Adrenal gland (tissue), 12 donors: ENCODE measurements around the gene IL18R1. TPM values are rescaled to one million over a fixed set of nuclear protein-coding genes. Genes with fewer than 3 reads are reported as not detected.

ENCODE experiments used
- DNase-seq, 7 donors: peaks; one replicate each; pipeline ENCODE4 v3.0.0-alpha.2; 2019 to 2020
- H3K27ac ChIP-seq, 5 donors: fragments of 200-600 bp; sonication (generic) in 4 of 5; 1 replicate in 3 of 5; 2 replicates in 2 of 5; pipeline versions ENCODE4 v1.5.1 to v1.8.0; 2016 to 2020; ENCODE audit warnings: mild to moderate bottlenecking in 1 of 5
- H3K27me3 ChIP-seq: fragments of 200-600 bp; 2 replicates; pipeline ENCODE4 v1.8.0; 2021
- H3K36me3 ChIP-seq, 2 donors: fragments of 200-600 bp; replicated peaks in 1 of 2; 1 replicate in 1 of 2; 2 replicates in 1 of 2; pipeline versions ENCODE4 v1.5.1 to v1.8.0; 2018 to 2022
- H3K4me1 ChIP-seq, 2 donors: fragments of 200-600 bp; replicated peaks in 1 of 2; 1 replicate in 1 of 2; 2 replicates in 1 of 2; pipeline versions ENCODE4 v1.5.1 to v1.8.0; 2018 to 2021
- H3K4me3 ChIP-seq, 4 donors: fragments of 200-600 bp; sonication (generic) in 3 of 4; one replicate each; pipeline ENCODE4 v1.5.1; 2016 to 2018
- H3K9me3 ChIP-seq, 3 donors: fragments of 200-600 bp; sonication (generic) in 1 of 3; replicated peaks in 1 of 3; 1 replicate in 2 of 3; 2 replicates in 1 of 3; pipeline versions ENCODE4 v1.5.1 to v1.8.0; 2016 to 2021
- POLR2A ChIP-seq, 2 donors: fragments of 450-650 bp; IDR thresholded peaks; one replicate each; pipeline ENCODE4 v1.6.1; 2017; ENCODE audit warnings: antibody characterized with exemption in 2 of 2, mild to moderate bottlenecking in 2 of 2, moderate library complexity in 1 of 2
- WGBS, 4 donors: extraction: QIAGEN DNeasy Blood & Tissue Kit in 2 of 4; methylation state at CpG; one replicate each; pipeline versions ENCODE4 v1.1.5 to v1.1.7; 2013 to 2017; 5-methylcytosine and 5-hydroxymethylcytosine counted together
- intact Hi-C, 2 donors: fragments of 100-400 bp; cut with DNase I; formaldehyde crosslinking; loops; one replicate each; pipeline versions ENCODE4 v1.14.1 to v1.15.0; 2022 to 2023
- polyA plus RNA-seq, 3 donors: library from polyadenylated mRNA; stranded (reverse); fragments of 200-250 nt in 2 of 3; fragments of 350-450 nt in 1 of 3; fragmentation: Illumina TruSeq in 1 of 3; extraction: RNeasy Lipid Tissue Mini Kit (QIAGEN cat#74804) in 1 of 3; gene quantifications; one replicate each; pipeline ENCODE4 v1.2.3, GENCODE V29; 2013 to 2014
- total RNA-seq, 9 donors: library from RNA; depleted of rRNA in 4 of 9; stranded (reverse); fragments of >200 nt in 4 of 9; fragments of 120-200 nt in 1 of 9; fragmentation: NEBNext Ultra II Directional in 1 of 9; extraction: Animal tissue kit (Norgen Biotek cat#: 25700) in 1 of 9; gene quantifications; one replicate each; pipeline versions ENCODE4 v1.1.0 to v1.2.4, GENCODE V29; 2013 to 2023
- TF ChIP-seq, protein P1 (sequence below), 6 experiments: fragments of 450-650 bp in 4 of 6; fragments of 200-600 bp in 2 of 6; sonication (generic) in 1 of 6; IDR thresholded peaks; 1 replicate in 5 of 6; 2 replicates in 1 of 6; pipeline versions ENCODE4 v1.5.1 to v1.8.0; 2016 to 2021; ENCODE audit warnings: antibody characterized with exemption in 6 of 6, mild to moderate bottlenecking in 2 of 6, moderate library complexity in 1 of 6
- donor health status: healthy with polysubstance abuse.
- donor health status: Bipolar disorder and iron deficiency.
- donor health status: DM: yes; HTN: yes; CAD: no.
- donor health status: DM: no; HTN: no; CAD: no.
- donor health status: DM: no; HTN: no; CAD: no.
- donor health status: DM: yes; HTN: yes; CAD: no.

Gene IL18R1
- total and polyA plus RNA-seq, 12 donors, result 1.2 to 5.5 (median 3.9) TPM

- Histone ChIP-seq H3K27me3 (no peaks in the 10 kb centered on the region), H3K9me3 (no peaks in the 10 kb centered on the region), H3K4me1 (no peaks in the 10 kb centered on the region), H3K27ac (no peak overlapping the region), H3K4me3 (no peak overlapping the region), H3K36me3 (no peaks in the 10 kb centered on the region)
- WGBS, 4 donors, result 81 to 91% (median 88%) methylated on average over 2 of the region's 2 CpGs
- intact Hi-C loops, result no loop called here
- no peak for DNase-seq
- TF ChIP-seq, protein P1, sequence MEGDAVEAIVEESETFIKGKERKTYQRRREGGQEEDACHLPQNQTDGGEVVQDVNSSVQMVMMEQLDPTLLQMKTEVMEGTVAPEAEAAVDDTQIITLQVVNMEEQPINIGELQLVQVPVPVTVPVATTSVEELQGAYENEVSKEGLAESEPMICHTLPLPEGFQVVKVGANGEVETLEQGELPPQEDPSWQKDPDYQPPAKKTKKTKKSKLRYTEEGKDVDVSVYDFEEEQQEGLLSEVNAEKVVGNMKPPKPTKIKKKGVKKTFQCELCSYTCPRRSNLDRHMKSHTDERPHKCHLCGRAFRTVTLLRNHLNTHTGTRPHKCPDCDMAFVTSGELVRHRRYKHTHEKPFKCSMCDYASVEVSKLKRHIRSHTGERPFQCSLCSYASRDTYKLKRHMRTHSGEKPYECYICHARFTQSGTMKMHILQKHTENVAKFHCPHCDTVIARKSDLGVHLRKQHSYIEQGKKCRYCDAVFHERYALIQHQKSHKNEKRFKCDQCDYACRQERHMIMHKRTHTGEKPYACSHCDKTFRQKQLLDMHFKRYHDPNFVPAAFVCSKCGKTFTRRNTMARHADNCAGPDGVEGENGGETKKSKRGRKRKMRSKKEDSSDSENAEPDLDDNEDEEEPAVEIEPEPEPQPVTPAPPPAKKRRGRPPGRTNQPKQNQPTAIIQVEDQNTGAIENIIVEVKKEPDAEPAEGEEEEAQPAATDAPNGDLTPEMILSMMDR (IDR thresholded peaks at IDR 0.05), result no peak
- TF ChIP-seq POLR2A (IDR thresholded peaks at IDR 0.05), result no peak
Measured at GRCh38 chr2:102313025-102313424, 42.6 kb upstream of the IL18R1 start.

DNA sequence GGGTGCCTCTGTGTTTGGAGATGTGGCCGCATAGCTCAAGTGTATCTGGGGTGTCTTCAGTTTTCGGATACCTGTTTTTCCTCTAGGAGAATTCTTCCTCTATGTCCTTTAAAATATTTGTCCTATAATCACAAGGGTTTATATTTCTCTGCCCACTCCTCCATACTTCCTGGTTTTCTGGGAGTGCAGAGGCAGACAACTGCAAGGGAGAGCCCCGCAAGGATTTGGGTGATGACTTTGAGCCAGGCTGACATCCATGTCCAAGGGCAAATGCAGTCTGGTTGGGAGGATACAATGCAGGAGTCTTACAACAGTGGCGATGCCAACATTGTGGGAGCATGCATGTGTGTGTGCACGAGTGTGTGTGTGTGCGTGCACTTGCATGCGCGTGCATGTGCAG, 42.1 kb upstream of the IL18R1 start:
- no peaks in the 10 kb centered on the region for H3K9me3 ChIP-seq
- intact Hi-C loops, result no loop called here
- no peaks in the 10 kb centered on the region for H3K4me1 ChIP-seq
- H3K4me3 ChIP-seq, result no peak overlapping the region
- 81 to 95% (median 87%) methylated on average over 8 of the region's 8 CpGs for WGBS, 4 donors
- no peak for TF ChIP-seq POLR2A (IDR thresholded peaks at IDR 0.05)
- H3K27ac ChIP-seq, result no peak overlapping the region
- H3K36me3 ChIP-seq, result no peaks in the 10 kb centered on the region
- no peak for DNase-seq
- H3K27me3 ChIP-seq, result no peaks in the 10 kb centered on the region

GRCh38 chr2:102313950-102314349, 41.6 kb upstream of the IL18R1 start:
- TF ChIP-seq, protein P1 (IDR thresholded peaks at IDR 0.05), result no peak
- TF ChIP-seq POLR2A (IDR thresholded peaks at IDR 0.05), result no peak
- no peak for DNase-seq
- intact Hi-C loops, result no loop called here
- Histone ChIP-seq H3K27me3 (no peaks in the 10 kb centered on the region), H3K4me1 (no peaks in the 10 kb centered on the region), H3K4me3 (no peak overlapping the region), H3K36me3 (no peaks in the 10 kb centered on the region), H3K27ac (no peak overlapping the region), H3K9me3 (no peaks in the 10 kb centered on the region)
- WGBS, 4 donors, result 57 to 82% (median 76%) methylated on average over 3 of the region's 3 CpGs

- Histone ChIP-seq H3K27me3 (no peaks in the 10 kb centered on the region), H3K4me3 (no peak overlapping the region), H3K36me3 (no peaks in the 10 kb centered on the region), H3K9me3 (no peaks in the 10 kb centered on the region), H3K4me1 (no peaks in the 10 kb centered on the region), H3K27ac (no peak overlapping the region)
- TF ChIP-seq, protein P1 (IDR thresholded peaks at IDR 0.05), result no peak
- TF ChIP-seq POLR2A (IDR thresholded peaks at IDR 0.05), result no peak
- no peak for DNase-seq
- intact Hi-C loops, result no loop called here
- WGBS, 4 donors, result 72 to 79% (median 75%) methylated on average over 2 of the region's 2 CpGs
Measured at GRCh38 chr2:102315921-102316320, 39.7 kb upstream of the IL18R1 start.

DNA sequence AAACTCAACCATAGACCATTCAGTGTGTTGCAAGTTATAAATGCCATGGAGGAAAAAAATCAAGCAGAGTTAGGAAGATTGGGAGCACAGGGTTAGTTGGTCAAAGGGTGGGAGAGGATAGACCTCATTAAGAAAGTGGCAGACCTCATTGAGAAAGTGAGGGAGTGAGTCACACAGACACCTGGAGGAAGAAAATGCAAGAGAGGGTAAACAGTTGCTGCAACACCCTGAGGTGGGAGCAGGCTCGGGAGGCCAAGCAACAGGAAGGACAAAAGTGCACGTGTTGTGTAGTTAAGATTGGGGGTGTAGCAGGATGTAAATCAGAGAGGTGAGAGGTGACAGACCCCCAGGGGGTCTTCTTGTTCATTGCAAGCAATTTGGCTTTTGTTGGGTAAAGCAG, 37.9 kb upstream of the IL18R1 start:
- intact Hi-C loops, result no loop called here
- WGBS, 4 donors, result 13 to 22% (median 15%) methylated on average over 2 of the region's 2 CpGs
- Histone ChIP-seq H3K4me1 (peaks cover 0 to 4% of the 10 kb centered on the region in 2 donors), H3K36me3 (no peaks in the 10 kb centered on the region), H3K9me3 (no peaks in the 10 kb centered on the region), H3K27me3 (no peaks in the 10 kb centered on the region), H3K27ac (no peak overlapping the region), H3K4me3 (no peak overlapping the region)
- TF ChIP-seq POLR2A (IDR thresholded peaks at IDR 0.05), result no peak
- TF ChIP-seq, protein P1 (IDR thresholded peaks at IDR 0.05), result no peak
- DNase-seq, result no peak
